LNCAP (cell line): ENCODE measurements around the gene PRR5L.

ENCODE experiments used
- CTCF ChIP-seq: fragments of 450-650 bp; IDR thresholded peaks from 2 replicates; pipeline ENCODE4 v1.5.1; 2017; ENCODE audit warnings: mild to moderate bottlenecking

PRR5L gene

GRCh38 chr11:36404831-36405230 is 108.7 kb downstream of the PRR5L start:
- no peak for TF ChIP-seq CTCF

GRCh38 chr11:36405585-36406367 is 109.7 kb downstream of the PRR5L start:
- no peak for TF ChIP-seq CTCF

- no peak for TF ChIP-seq CTCF
These were observed 111.3 kb downstream of the PRR5L start for GRCh38 chr11:36407356-36407755.

GRCh38 chr11:36408498-36409136 is 112.5 kb downstream of the PRR5L start:
- TF ChIP-seq CTCF, result no peak

- TF ChIP-seq CTCF, result no peak
These were observed 113.2 kb downstream of the PRR5L start for GRCh38 chr11:36409152-36409816.

- no peak for TF ChIP-seq CTCF
These were observed 115.1 kb downstream of the PRR5L start for GRCh38 chr11:36411202-36411640.

GRCh38 chr11:36412781-36413383 is 116.8 kb downstream of the PRR5L start:
- no peak for TF ChIP-seq CTCF
